Epithelial cell of esophagus (primary cell): Measurements from ENCODE around the gene TMEM219.
A peak's percentile ranks its signal among the peaks of the same experiment; 100 is the strongest.
"Not testable (repeated sequence)": the region's sequence is repeated elsewhere in the genome, so short reads cannot be mapped to it uniquely, and the experiment has no call there.

Experiments used
- DNase-seq: peaks from one replicate; pipeline ENCODE4 v3.0.0; 2010; ENCODE audit warnings: low read depth
- H3K4me3 ChIP-seq: 2 replicates; pipeline ENCODE4 v1.5.1; 2011; ENCODE audit warnings: mild to moderate bottlenecking, low read length, control low read depth
- TF ChIP-seq, protein P1 (sequence below): IDR thresholded peaks from 2 replicates; pipeline ENCODE4 v1.5.1; 2011; ENCODE audit warnings: low read depth, mild to moderate bottlenecking, low read length, control low read depth, inconsistent platforms; ENCODE audit not compliant: insufficient read depth; ENCODE audit errors: missing control alignments

Gene TMEM219

DNA sequence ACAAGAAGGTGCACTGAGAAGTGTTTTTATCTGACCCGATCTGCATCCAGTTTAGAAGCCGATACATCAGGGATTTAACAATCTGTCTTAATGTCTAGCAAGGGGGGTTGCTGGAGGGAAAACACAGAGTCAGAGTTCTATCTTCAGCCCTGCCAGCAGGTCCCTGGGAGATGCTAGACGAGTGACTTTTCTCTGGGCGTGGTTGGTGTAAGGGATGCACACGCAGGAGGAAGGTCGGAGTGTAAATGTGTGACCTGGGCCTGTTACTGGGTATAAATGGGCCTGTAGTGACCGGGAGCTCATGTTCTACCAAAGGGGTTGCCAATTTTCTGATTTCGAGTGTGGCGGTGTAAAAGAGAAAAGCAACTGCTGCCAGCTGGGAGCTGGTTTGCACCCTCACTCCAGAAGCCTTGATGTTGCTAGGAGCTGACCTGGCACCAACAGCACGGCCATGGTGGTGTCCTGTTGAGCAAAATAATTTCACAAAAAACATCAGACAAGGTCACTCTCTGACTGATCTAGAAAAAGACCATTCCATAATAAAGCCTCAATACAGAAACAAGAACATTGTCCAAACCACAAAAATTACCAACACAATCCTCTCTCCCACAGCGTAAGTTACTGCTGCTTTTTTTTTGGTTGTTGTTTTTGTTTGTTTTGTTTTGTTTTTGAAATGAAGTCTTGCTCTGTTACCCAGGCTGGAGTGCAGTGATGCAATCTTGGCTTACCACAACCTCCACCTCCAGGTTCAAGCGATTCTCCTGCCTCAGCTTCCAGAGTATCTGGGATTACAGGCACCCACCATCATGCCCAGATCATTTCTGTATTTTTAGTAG lies 34.6 kb upstream of the TMEM219 start:
- TF ChIP-seq, protein P1, sequence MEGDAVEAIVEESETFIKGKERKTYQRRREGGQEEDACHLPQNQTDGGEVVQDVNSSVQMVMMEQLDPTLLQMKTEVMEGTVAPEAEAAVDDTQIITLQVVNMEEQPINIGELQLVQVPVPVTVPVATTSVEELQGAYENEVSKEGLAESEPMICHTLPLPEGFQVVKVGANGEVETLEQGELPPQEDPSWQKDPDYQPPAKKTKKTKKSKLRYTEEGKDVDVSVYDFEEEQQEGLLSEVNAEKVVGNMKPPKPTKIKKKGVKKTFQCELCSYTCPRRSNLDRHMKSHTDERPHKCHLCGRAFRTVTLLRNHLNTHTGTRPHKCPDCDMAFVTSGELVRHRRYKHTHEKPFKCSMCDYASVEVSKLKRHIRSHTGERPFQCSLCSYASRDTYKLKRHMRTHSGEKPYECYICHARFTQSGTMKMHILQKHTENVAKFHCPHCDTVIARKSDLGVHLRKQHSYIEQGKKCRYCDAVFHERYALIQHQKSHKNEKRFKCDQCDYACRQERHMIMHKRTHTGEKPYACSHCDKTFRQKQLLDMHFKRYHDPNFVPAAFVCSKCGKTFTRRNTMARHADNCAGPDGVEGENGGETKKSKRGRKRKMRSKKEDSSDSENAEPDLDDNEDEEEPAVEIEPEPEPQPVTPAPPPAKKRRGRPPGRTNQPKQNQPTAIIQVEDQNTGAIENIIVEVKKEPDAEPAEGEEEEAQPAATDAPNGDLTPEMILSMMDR, result no peak
- H3K4me3 ChIP-seq, result peak overlapping the region; percentile 82

DNA sequence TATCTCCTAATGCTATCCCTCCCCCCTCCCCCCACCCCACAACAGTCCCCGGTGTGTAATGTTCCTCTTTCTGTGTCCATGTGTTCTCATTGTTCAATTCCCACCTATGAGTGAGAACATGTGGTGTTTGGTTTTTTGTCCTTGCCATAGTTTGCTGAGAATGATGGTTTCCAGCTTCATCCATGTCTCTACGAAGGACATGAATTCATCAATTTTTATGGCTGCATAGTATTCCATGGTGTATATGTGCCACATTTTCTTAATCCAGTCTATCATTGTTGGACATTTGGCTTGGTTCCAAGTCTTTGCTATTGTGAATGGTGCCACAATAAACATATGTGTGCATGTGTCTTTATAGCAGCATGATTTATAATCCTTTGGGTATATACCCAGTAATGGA lies 30.1 kb upstream of the TMEM219 start:
- not testable (repeated sequence) for DNase-seq, H3K4me3 ChIP-seq

More for the DNA sequence above, 34.6 kb upstream of the TMEM219 start:
- no peak for DNase-seq

DNA sequence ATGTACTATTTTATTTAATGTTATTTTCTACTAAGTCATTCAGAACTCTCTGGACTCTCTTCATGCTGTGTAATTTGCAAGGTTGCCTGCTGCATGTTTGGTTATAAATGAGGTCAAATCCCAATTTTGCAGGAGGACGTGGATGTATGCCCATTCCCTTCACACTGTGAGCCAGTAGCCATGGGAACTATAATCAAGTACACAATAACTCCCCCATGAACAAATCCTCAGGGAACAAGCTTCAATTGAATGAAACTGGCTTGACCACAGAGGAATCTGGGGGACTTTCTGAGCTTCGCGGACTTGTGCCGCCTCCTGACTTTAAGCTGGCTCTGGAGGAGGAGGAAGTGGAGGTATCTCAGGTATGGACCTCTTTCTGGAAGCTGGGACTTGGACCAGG lies 21.2 kb upstream of the TMEM219 start:
- TF ChIP-seq, protein P1, result no peak
- DNase-seq, result no peak
- H3K4me3 ChIP-seq, result no peak overlapping the region

DNA sequence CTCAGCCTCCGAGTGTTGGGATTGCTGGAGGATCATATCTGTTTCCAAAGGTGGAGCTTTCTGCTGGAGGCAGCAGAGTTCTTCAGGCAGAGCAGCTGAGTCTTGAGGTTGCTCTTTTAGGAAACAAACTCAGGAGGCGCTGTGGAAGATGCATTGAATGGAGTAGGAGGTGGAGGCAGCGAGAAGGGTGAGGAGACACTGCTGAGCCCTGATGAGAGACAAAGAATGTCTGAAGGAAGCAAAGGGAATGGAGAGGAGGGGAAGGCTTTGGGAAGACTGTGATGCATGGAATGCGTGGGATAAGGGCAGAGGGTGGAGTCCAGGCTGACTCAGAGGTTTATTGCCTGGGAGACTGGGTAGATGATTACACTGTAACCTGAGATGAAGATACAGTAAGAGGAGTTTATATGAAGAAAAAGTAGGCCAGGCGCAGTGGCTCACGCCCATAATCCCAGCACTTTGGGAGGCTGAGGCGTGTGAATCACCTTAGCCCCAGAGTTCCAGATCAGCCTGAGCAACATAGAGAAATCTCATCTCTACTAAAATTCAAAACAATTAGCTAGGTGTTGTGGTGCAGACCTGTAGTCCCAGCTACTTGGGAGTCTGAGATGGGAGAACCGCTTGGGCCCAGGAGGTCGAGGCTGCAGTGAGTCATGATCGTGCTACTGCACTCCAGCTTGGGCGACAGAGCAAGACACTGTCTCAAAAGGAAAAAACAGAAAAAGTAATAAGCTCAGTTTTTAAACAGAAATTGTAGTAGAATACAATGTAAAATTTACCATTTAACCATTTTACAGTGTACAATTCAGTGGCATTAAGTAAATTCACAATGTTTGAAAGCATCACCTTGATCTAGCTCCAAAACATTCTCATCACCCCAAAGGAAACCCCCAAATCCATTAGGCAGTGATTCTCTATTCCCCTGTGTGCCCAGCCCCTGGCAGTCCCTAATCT lies 17.8 kb upstream of the TMEM219 start:
- no peak overlapping the region for H3K4me3 ChIP-seq
- TF ChIP-seq, protein P1, result peak; percentile 35
- DNase-seq, result peak; percentile 98

DNA sequence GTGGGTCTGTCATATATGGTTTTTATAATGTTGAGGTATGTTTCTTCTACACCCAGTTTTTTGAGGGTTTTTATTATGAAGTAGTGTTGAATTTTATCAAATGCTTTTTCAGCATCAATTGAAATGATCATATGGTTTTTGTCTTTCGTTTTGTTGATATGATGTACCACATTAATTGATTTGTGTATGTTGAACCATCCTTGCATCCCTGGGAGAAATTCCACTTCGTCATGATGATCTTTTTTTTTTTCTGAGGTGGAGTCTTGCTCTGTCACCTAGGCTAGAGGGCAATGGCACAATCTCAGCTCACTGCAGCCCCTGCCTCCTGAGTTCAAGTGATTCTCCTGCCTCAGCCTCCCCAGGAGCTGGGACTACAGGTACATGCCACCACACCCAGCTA lies 14.0 kb upstream of the TMEM219 start:
- DNase-seq, result no peak
- TF ChIP-seq, protein P1, result no peak
- H3K4me3 ChIP-seq, result no peak overlapping the region

DNA sequence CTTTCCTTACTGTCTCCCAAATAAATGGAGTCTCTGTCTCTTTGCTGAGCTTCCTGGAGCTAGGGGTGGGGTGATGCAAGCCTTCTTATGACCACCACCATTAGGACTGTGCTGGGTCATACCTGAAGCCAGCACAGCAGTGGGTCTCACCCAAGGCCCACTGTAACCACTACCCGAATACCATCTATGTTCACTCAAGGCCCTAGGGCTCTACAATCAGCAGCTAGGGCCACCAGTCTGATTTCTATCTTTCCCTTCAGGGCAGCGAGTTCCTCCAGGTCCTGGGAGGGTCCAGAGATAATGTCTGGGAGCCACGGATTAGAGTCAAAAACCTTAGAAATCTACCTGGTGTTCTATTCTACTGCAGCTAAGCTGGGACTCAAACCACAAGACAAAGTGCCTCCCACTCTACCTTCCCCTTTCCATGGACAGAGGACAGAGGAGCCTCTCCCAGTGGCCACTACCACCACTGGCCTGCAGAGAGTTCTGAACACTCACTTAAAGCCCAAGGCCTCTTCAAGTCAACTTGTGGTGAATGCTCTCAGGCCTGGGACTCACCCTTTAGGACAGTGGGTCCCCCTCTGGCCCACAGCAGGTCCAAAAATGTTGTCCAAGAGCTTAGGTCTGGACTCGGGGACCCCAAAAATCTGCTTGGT lies 10.9 kb upstream of the TMEM219 start:
- no peak for DNase-seq
- H3K4me3 ChIP-seq, result no peak overlapping the region
- TF ChIP-seq, protein P1, result no peak

DNA sequence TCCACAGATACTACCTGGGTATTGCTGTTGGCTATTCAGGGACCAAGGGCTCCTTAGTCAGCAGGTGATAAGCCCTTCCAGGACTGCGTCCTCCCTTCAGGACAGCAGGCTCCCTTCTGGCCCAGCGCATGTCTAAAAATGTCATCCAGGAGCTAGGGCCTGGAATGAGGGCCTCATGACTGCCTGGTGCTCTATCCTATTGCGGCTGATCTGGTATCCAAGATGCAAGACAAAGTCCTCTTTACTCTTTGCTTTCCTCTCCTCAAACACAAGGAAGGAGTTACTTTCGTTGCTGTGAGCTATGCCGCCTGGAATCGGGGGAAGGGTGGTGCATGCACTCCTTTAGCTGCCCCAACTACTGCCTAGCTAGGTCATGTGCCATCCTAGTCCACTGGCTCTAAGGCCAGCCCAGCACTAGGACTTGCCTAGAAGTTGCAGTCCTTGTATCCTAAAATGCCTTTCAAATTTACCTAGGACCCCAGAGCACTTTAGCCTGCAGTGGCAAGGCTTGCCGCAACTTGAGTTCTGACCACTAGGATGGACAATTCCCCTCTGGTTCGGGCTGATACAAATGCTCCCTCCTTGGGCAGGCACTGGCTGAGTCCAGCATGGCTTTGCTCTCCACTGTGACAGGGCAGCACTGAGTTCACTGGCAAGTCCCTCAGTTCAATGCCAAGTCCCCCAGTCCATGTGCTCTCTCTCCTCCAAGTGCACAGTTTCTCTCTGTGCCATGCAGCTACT lies 10.1 kb upstream of the TMEM219 start:
- H3K4me3 ChIP-seq, result no peak overlapping the region
- TF ChIP-seq, protein P1, result no peak
- DNase-seq, result no peak
